Esophagus squamous epithelium (tissue), 4 donors: ENCODE measurements around the gene ERMP1.

Experiments
- CTCF ChIP-seq, 6 experiments: fragments of 450-650 bp in 4 of 6; fragments of 200-600 bp in 2 of 6; sonication (generic) in 2 of 6; IDR thresholded peaks; one replicate each; pipeline ENCODE4 v1.5.1; 2016 to 2019; ENCODE audit warnings: antibody characterized with exemption in 6 of 6, mild to moderate bottlenecking in 4 of 6, moderate library complexity in 4 of 6
- POLR2A ChIP-seq, 4 donors: fragments of 450-650 bp; IDR thresholded peaks; one replicate each; pipeline ENCODE4 v1.6.1; 2017; ENCODE audit warnings: antibody characterized with exemption in 4 of 4, mild to moderate bottlenecking in 4 of 4, moderate library complexity in 3 of 4

GRCh38 chr9:5866685-5867084 lies 33.8 kb upstream of the ERMP1 start:
- no peak for TF ChIP-seq CTCF (IDR thresholded peaks at IDR 0.05)
- no peak for TF ChIP-seq POLR2A (IDR thresholded peaks at IDR 0.05)
